Measurements from ENCODE around the gene DYSF.

DNA sequence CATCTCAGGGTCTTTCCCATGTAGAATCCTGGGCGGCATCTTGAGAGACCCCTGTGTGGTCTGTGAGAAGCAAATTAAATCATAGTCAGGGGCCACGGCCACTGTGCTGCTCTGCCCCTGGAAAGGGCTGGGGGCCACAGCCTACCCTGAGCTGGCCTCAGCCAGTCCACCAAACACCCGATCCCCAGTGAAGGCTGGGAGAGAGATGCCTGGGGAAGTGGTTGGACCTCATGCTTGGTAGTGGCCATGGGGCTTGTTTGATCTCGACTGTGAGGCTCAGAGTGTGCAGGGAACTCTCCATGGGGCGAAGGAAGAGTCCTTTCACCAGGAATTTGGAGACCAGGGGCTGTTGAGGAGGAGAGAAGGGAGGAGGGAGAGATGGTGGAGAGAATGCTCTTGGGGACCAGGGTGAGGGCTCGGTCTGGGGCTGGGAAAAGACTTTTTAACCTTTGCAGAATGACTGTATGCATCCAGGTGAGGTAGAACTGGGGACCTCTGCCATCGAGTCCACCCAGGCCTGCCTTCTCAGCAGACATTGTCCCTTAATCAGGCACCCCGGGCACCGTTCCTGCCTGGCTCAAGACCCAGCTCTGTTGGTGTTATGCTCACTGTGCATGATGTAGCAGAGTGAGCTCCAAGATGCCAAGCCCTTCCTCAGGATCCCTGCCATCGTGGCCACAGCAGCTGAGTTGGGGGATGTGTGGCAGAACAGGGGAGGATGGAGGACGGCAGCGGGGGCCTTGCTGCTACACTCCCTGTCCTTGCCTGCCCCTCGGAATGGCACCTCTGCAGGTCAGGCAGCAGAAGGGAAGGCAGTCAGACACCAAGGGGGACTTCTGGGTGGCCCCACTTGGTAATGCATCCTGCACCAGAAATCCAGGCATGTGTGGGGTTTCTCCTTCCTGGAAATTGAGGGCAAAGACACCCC, 249.9 kb downstream of the DYSF start:
- no peak for TF ChIP-seq CTCF (IDR thresholded peaks at IDR 0.05)
- TF ChIP-seq EP300 (IDR thresholded peaks at IDR 0.05): no peak
- no peak for TF ChIP-seq POLR2A (IDR thresholded peaks at IDR 0.05)
